HK-2 (cell line): ENCODE data around the gene PRDM7.
"Not testable (repeated sequence)": the region's sequence is repeated elsewhere in the genome, so short reads cannot be mapped to it uniquely, and the experiment has no call there.

ENCODE experiments used
- DNase-seq: peaks from one replicate; pipeline ENCODE4 v3.0.0-alpha.2; 2018; ENCODE audit not compliant: unreplicated experiment

Gene PRDM7

GRCh38 chr16:90015586-90016338, 61.4 kb downstream of the PRDM7 start:
- no peak for DNase-seq

DNA sequence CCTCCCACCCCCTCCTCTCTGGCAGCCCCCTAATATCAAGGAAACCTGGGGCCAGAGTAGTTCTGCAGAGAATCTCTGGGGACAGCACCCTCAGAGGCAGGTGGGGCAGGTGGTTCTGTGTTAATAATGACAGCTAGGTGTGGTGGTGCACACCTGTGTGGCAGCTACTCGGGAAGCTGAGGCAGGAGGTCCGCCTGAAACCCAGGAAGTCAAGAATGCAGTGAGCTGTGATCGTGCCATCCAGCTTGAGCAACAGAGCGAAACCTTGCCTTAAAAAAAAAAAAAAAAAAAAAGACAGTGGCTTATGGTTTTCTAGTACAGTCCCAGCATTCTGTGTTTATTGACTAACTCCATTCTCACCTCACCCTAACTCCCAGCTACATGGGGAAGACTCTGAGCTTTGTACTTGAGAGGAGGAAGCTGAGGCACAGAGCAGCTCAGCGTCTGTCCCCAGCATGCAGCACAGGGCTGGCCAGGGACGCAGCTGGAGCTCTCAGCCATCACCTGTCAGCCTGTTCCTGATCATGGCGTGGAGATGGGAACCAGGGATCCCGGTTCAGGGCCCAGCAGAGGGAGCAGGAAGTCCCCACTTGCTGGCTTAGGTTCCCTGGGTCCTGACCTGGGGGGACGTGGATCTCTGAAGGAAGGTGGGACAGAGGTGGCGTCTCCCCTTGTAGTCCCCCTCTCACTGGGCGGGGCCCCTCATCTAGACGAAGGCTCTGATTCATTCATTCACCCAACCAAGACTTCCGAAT, 64.0 kb downstream of the PRDM7 start:
- no peak for DNase-seq

- DNase-seq = no peak
Observed at GRCh38 chr16:90011908-90012501, 65.1 kb downstream of the PRDM7 start.

DNA sequence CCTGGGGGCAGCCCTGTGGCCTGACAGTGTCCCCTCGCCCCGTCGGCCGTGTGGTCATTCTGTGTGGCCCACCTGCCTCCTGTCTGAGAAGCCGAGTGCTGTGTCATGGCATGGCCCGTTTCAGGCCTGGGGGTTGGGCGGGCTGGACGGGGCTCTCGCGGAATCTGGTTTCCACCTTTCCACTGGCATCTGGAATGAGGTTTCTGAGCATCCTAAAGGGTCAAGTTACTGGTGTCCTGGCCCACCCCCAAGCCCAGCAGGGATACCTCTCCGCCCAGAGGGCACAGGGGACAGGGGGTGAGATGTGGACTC, 65.7 kb downstream of the PRDM7 start:
- no peak for DNase-seq

GRCh38 chr16:90010676-90011507, 66.2 kb downstream of the PRDM7 start:
- DNase-seq = no peak

- no peak for DNase-seq
Observed at GRCh38 chr16:90009172-90009899, 67.8 kb downstream of the PRDM7 start.

DNA sequence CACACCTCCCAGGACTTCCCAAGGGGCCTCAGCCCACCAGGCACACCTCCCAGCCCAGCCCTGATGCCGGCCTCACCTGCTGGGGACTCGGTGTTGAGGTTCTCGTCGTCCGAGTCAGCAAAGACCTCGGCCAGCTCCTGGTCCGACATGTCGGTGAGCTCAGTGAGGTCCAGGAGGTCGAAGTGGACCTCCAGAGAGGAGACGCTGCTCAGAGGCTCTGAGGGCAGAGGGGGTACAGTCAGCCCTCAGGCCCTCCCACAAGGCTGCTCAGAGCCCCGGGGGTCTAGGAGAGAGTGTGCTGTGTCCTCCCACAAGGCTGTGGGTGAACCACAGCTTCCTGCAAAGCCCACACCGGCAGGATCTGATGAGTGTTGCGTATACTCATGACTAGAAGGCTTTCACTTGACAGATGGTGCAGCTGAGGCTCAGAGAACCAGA, 68.4 kb downstream of the PRDM7 start:
- no peak for DNase-seq

- not testable (repeated sequence) for DNase-seq
Observed at GRCh38 chr16:90007635-90008234, 69.4 kb downstream of the PRDM7 start.

- DNase-seq = no peak
Observed at GRCh38 chr16:90007015-90007414, 70.1 kb downstream of the PRDM7 start.
